LNCaP clone FGC (cell line): ENCODE data around the gene RNF207.

Experiments
- DNase-seq: peaks from one replicate; pipeline ENCODE4 v3.0.0-alpha.2; 2011; ENCODE audit warnings: low read depth
- H3K4me3 ChIP-seq: 2 replicates; pipeline ENCODE4 v1.5.1; 2011; ENCODE audit warnings: mild to moderate bottlenecking, low read depth, low read length, control low read depth
- TF ChIP-seq, protein P1 (sequence below): IDR thresholded peaks from 2 replicates; pipeline ENCODE4 v1.5.1; 2012; ENCODE audit warnings: mild to moderate bottlenecking; ENCODE audit not compliant: control insufficient read depth, insufficient read depth; ENCODE audit errors: extremely low read depth

The RNF207 gene

DNA sequence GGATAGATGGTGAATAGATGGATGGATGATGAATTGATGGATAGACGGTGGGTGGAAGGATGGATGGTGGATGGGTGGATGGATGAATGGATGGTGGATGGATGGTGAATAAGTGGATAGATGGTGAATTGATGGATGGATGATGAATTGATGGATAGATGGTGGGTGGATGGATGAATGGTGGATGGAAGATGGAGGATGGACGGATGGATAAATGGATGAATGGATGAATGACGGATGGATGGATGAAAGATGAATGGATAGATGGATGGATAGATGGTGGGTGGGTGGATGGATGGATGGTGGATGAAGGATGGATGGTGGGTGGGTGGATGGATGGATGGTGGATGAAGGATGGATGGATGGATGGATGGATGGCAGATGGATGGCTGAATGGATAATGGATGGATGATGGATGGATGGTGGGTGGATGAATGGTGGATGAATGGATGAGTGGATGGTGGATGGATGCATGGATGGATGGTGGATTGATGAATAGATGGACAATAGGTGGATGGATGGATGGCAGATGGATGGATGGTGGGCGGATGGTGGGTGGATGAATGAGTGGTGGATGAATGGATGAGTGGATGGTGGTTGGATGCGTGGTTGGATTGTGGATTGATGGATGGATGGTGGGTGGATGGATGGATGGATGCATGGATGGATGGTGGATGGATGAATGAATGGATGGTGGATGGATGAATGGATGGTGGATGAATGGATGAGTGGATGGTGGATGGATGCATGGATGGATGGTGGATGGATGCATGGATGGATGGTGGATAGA is 31.1 kb upstream of the RNF207 start:
- TF ChIP-seq, protein P1, sequence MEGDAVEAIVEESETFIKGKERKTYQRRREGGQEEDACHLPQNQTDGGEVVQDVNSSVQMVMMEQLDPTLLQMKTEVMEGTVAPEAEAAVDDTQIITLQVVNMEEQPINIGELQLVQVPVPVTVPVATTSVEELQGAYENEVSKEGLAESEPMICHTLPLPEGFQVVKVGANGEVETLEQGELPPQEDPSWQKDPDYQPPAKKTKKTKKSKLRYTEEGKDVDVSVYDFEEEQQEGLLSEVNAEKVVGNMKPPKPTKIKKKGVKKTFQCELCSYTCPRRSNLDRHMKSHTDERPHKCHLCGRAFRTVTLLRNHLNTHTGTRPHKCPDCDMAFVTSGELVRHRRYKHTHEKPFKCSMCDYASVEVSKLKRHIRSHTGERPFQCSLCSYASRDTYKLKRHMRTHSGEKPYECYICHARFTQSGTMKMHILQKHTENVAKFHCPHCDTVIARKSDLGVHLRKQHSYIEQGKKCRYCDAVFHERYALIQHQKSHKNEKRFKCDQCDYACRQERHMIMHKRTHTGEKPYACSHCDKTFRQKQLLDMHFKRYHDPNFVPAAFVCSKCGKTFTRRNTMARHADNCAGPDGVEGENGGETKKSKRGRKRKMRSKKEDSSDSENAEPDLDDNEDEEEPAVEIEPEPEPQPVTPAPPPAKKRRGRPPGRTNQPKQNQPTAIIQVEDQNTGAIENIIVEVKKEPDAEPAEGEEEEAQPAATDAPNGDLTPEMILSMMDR, result no peak
- H3K4me3 ChIP-seq, result no peak overlapping the region
- DNase-seq, result no peak

- TF ChIP-seq, protein P1, result no peak
- no peak overlapping the region for H3K4me3 ChIP-seq
- no peak for DNase-seq
These were observed 30.5 kb upstream of the RNF207 start for GRCh38 chr1:6175411-6175828.

GRCh38 chr1:6176779-6177178 is 29.1 kb upstream of the RNF207 start:
- TF ChIP-seq, protein P1, result no peak
- no peak overlapping the region for H3K4me3 ChIP-seq
- no peak for DNase-seq

GRCh38 chr1:6177681-6178380 is 28.1 kb upstream of the RNF207 start:
- H3K4me3 ChIP-seq, result no peak overlapping the region
- TF ChIP-seq, protein P1, result no peak
- DNase-seq, result no peak

GRCh38 chr1:6178751-6179563 is 27.0 kb upstream of the RNF207 start:
- DNase-seq, result no peak
- TF ChIP-seq, protein P1, result no peak

GRCh38 chr1:6179564-6180175 is 26.2 kb upstream of the RNF207 start:
- H3K4me3 ChIP-seq, result no peak overlapping the region
- DNase-seq, result no peak
- TF ChIP-seq, protein P1, result no peak

More at GRCh38 chr1:6178751-6179563, 27.0 kb upstream of the RNF207 start:
- no peak overlapping the region for H3K4me3 ChIP-seq
